Endothelial cell of umbilical vein (primary cell): Measurements from ENCODE around the gene VEGFA. TPM values are rescaled to one million over a fixed set of nuclear protein-coding genes. Genes with fewer than 3 reads are reported as not detected.

ENCODE experiments used
- BruUV-seq: library from RNA; stranded (reverse); fragments of 400-500 nt; replicated peaks from 2 replicates; lab custom pipeline; 2021; lab: Mats Ljungman, UMichigan
- CTCF ChIA-PET: fragments of 300-600, 350-600 bp; sonication (Branson Sonifier 250); formaldehyde crosslinking; loops from one replicate; lab custom pipeline; 2021; ENCODE audit warnings: antibody characterized with exemption, inconsistent platforms; lab: Charles Lee
- POLR2A ChIA-PET: fragments of 300-600, 350-600 bp; sonication (Branson Sonifier 250); formaldehyde crosslinking; loops from one replicate; lab custom pipeline; 2021; ENCODE audit warnings: antibody characterized with exemption, inconsistent platforms; lab: Charles Lee
- DNase-seq: peaks from one replicate; pipeline ENCODE4 v3.0.0-alpha.2; 2011; ENCODE audit warnings: low read depth, low spot score
- FAIRE-seq: peaks from 2 replicates; lab custom pipeline; 2011; peaks lifted over from hg19 to GRCh38; lab: Jason Lieb, UNC
- H2AFZ ChIP-seq: 2 replicates; pipeline ENCODE4 v1.6.0; 2012; ENCODE audit warnings: low read depth, low read length, control low read depth, inconsistent platforms
- H3K27ac ChIP-seq: 2 replicates; pipeline ENCODE4 v1.5.1; 2011; ENCODE audit warnings: low read depth, mild to moderate bottlenecking, control low read depth, low read length, moderate library complexity; ENCODE audit not compliant: insufficient read depth
- H3K27me3 ChIP-seq, 2 experiments: 2 replicates each; pipeline versions ENCODE4 v1.6.0 to v1.6.1; 2011; ENCODE audit warnings: low read length in 2 of 2, mixed read lengths in 1 of 2; ENCODE audit not compliant: control insufficient read depth in 2 of 2, insufficient read depth in 2 of 2
- H3K36me3 ChIP-seq, 2 experiments: 2 replicates in 1 of 2; 3 replicates in 1 of 2; pipeline ENCODE4 v1.5.1; 2011; ENCODE audit warnings: low read length in 2 of 2, mild to moderate bottlenecking in 1 of 2, moderate library complexity in 1 of 2; ENCODE audit not compliant: control insufficient read depth in 2 of 2, insufficient read depth in 2 of 2; ENCODE audit errors: extremely low read depth in 1 of 2
- H3K4me1 ChIP-seq: 3 replicates; pipeline ENCODE4 v1.5.1; 2011; ENCODE audit warnings: mild to moderate bottlenecking, low read length; ENCODE audit not compliant: control insufficient read depth, insufficient read depth; ENCODE audit errors: extremely low read depth
- H3K4me2 ChIP-seq: 2 replicates; pipeline ENCODE4 v1.6.1; 2011; ENCODE audit warnings: low read length, control low read depth, mixed read lengths; ENCODE audit not compliant: insufficient read depth
- H3K4me3 ChIP-seq, 3 experiments: fragments of 200-600 bp in 1 of 3; sonication (generic), shearing (Covaris generic) in 1 of 3; replicated peaks in 1 of 3; 2 replicates each; pipeline ENCODE4 v1.5.1; 2011 to 2016; ENCODE audit warnings: control low read depth in 3 of 3, low read length in 3 of 3, mild to moderate bottlenecking in 2 of 3, inconsistent platforms in 1 of 3, low read depth in 1 of 3, moderate library complexity in 1 of 3; ENCODE audit not compliant: insufficient read depth in 1 of 3
- H3K79me2 ChIP-seq: 2 replicates; pipeline ENCODE4 v1.6.0; 2012; ENCODE audit warnings: low read length, inconsistent platforms; ENCODE audit not compliant: control insufficient read depth, insufficient read depth
- H3K9ac ChIP-seq: replicated peaks from 2 replicates; pipeline ENCODE3; 2011; ENCODE audit warnings: low read length, control low read depth; ENCODE audit not compliant: insufficient read depth; ENCODE audit errors: extremely low read depth
- H3K9me1 ChIP-seq: replicated peaks from 3 replicates; pipeline ENCODE4 v1.6.0; 2011; ENCODE audit warnings: mild to moderate bottlenecking, low read length; ENCODE audit not compliant: control insufficient read depth, insufficient read depth; ENCODE audit errors: extremely low read depth
- H3K9me3 ChIP-seq: replicated peaks from 2 replicates; pipeline ENCODE4 v1.5.1; 2012; ENCODE audit warnings: low read length, inconsistent platforms; ENCODE audit not compliant: control insufficient read depth, insufficient read depth
- H4K20me1 ChIP-seq: replicated peaks from 2 replicates; pipeline ENCODE3; 2011; ENCODE audit warnings: mild to moderate bottlenecking, low read length; ENCODE audit not compliant: control insufficient read depth, insufficient read depth; ENCODE audit errors: extremely low read depth
- EZH2 ChIP-seq: IDR thresholded peaks from 2 replicates; pipeline ENCODE4 v1.6.1; 2012; ENCODE audit warnings: borderline replicate concordance, low read depth, mild to moderate bottlenecking, moderate library complexity, low read length, inconsistent platforms; ENCODE audit not compliant: severe bottlenecking
- FOS ChIP-seq: IDR thresholded peaks from 2 replicates; pipeline ENCODE4 v1.6.1; 2011; ENCODE audit warnings: mild to moderate bottlenecking, low read length, moderate library complexity, borderline replicate concordance; ENCODE audit not compliant: insufficient read depth
- GATA2 ChIP-seq: IDR thresholded peaks from 2 replicates; pipeline ENCODE4 v1.7.0; 2011; ENCODE audit warnings: low read depth, mild to moderate bottlenecking, moderate library complexity, mixed read lengths, low read length; ENCODE audit not compliant: insufficient read length, insufficient read depth
- JUN ChIP-seq: IDR thresholded peaks from 2 replicates; pipeline ENCODE4 v1.6.1; 2011; ENCODE audit warnings: borderline replicate concordance, low read depth; ENCODE audit not compliant: insufficient read length, insufficient read depth
- MAX ChIP-seq: IDR thresholded peaks from 2 replicates; pipeline ENCODE4 v1.6.1; 2011; ENCODE audit not compliant: insufficient read depth, insufficient read length
- MYC ChIP-seq: IDR thresholded peaks from one replicate; pipeline ENCODE4 v1.6.1; 2011; ENCODE audit warnings: mild to moderate bottlenecking, low read depth, low read length
- POLR2A ChIP-seq: IDR thresholded peaks from 2 replicates; pipeline ENCODE4 v1.6.1; 2012; ENCODE audit warnings: low read depth, mild to moderate bottlenecking, control low read depth, low read length
- POLR2AphosphoS5 ChIP-seq: IDR thresholded peaks from 2 replicates; pipeline ENCODE4 v1.6.1; 2012; ENCODE audit warnings: low read depth, mild to moderate bottlenecking, control low read depth, low read length, moderate library complexity; ENCODE audit not compliant: insufficient read depth
- dilution Hi-C: fragments of 300-500 bp; cut with MboI; formaldehyde crosslinking; loops from one replicate; pipeline ENCODE4 v1.15.0; 2019; ENCODE audit warnings: low sequenced_read_pairs; ENCODE audit not compliant: extremely low pct_ligation_motif_present
- intact Hi-C: fragments of 100-400 bp; cut with micrococcal nuclease; formaldehyde crosslinking; loops from one replicate; pipeline ENCODE4 v1.10.0; 2022
- polyA plus RNA-seq, 4 experiments: library from polyadenylated mRNA; depleted of rRNA in 3 of 4; stranded (reverse) in 3 of 4; unstranded in 1 of 4; fragments of >200 nt; gene quantifications; 2 replicates each; pipeline versions ENCODE4 v1.2.1 to v1.2.3, GENCODE V29; 2011 to 2012; ENCODE audit warnings: missing spikeins in 1 of 4
- total RNA-seq: library from RNA; stranded (reverse); gene quantifications from 2 replicates; pipeline ENCODE4 v1.2.3, GENCODE V29; 2021
- TF ChIP-seq, protein P1 (sequence below), 2 donors: IDR thresholded peaks; 1 replicate in 1 of 2; 2 replicates in 1 of 2; pipeline ENCODE4 v1.5.1; 2011; ENCODE audit warnings: low read length in 2 of 2, mild to moderate bottlenecking in 2 of 2, moderate library complexity in 2 of 2, control low read depth in 1 of 2, inconsistent platforms in 1 of 2, low read depth in 1 of 2; ENCODE audit not compliant: insufficient read depth in 1 of 2; ENCODE audit errors: extremely low read depth in 1 of 2

Gene VEGFA
- total and polyA plus RNA-seq, 2 donors (not counting 3 experiments of a cell fraction or from before 2014, with no cell fraction given) = 18.1 to 19.9 TPM

GRCh38 chr6:43800746-43801494 is 30.9 kb downstream of the VEGFA start:
- Histone ChIP-seq H3K36me3 (no peaks in the 10 kb centered on the region), H3K9me1 (no peaks in the 10 kb centered on the region), H3K9me3 (no peaks in the 10 kb centered on the region), H3K9ac (no peak overlapping the region), H3K4me3 (no peak overlapping the region), H3K27ac (no peak overlapping the region), H4K20me1 (no peaks in the 10 kb centered on the region), H3K4me1 (no peaks in the 10 kb centered on the region), H3K4me2 (no peak overlapping the region), H2AFZ (no peak overlapping the region), H3K79me2 (no peaks in the 10 kb centered on the region), H3K27me3 (peaks cover 0 to 5% of the 10 kb centered on the region in 2 experiments)
- POLR2A ChIA-PET = no interaction called here
- intact Hi-C loops = no loop called here
- DNase-seq = no peak
- CTCF ChIA-PET = no interaction called here
- no peak for FAIRE-seq
- BruUV-seq = no TSS peak
- dilution Hi-C loops = no loop called here
- TF ChIP-seq EZH2 (no peak), MYC (no peak), JUN (no peak), MAX (no peak), FOS (no peak), GATA2 (no peak), POLR2AphosphoS5 (no peak), POLR2A (no peak)
- TF ChIP-seq, protein P1, sequence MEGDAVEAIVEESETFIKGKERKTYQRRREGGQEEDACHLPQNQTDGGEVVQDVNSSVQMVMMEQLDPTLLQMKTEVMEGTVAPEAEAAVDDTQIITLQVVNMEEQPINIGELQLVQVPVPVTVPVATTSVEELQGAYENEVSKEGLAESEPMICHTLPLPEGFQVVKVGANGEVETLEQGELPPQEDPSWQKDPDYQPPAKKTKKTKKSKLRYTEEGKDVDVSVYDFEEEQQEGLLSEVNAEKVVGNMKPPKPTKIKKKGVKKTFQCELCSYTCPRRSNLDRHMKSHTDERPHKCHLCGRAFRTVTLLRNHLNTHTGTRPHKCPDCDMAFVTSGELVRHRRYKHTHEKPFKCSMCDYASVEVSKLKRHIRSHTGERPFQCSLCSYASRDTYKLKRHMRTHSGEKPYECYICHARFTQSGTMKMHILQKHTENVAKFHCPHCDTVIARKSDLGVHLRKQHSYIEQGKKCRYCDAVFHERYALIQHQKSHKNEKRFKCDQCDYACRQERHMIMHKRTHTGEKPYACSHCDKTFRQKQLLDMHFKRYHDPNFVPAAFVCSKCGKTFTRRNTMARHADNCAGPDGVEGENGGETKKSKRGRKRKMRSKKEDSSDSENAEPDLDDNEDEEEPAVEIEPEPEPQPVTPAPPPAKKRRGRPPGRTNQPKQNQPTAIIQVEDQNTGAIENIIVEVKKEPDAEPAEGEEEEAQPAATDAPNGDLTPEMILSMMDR (IDR thresholded peaks at IDR 0.05; ENCODE audit: extremely low read depth in 1 of 2, insufficient read depth in 1 of 2, low read depth in 1 of 2, low read length in 2 of 2) = no peak
